HepG2 (cell line): ENCODE results near the gene EEFSEC. TPM values are rescaled to one million over a fixed set of nuclear protein-coding genes. Genes with fewer than 3 reads are reported as not detected.

Source experiments
- KAT2B ChIP-seq: fragments of 150-350 bp; IDR thresholded peaks from 2 replicates; pipeline ENCODE4 v1.6.1; 2014; ENCODE audit warnings: low read depth, low read length, borderline replicate concordance
- KLF6 ChIP-seq: IDR thresholded peaks from 2 replicates; pipeline ENCODE4 v1.8.0; 2016; ENCODE audit warnings: missing biosample characterization, missing genetic modification reagents
- TRIM24 ChIP-seq: sonication (generic); formaldehyde crosslinking; IDR thresholded peaks from 2 replicates; pipeline ENCODE4 v1.8.0; 2022; ENCODE audit warnings: mild to moderate bottlenecking, missing genetic modification reagents
- U2AF2 ChIP-seq: fragments of 200-400 bp; formaldehyde crosslinking; IDR thresholded peaks from 2 replicates; pipeline ENCODE4 v1.6.1; 2017; ENCODE audit warnings: low read depth, mild to moderate bottlenecking, low read length
- ZNF263 ChIP-seq: sonication (generic); formaldehyde crosslinking; IDR thresholded peaks from 2 replicates; pipeline ENCODE4 v1.4.0; 2020; ENCODE audit warnings: missing genetic modification reagents
- ZNF331 ChIP-seq: sonication (generic); formaldehyde crosslinking; IDR thresholded peaks from 2 replicates; pipeline ENCODE4 v1.4.0; 2020; ENCODE audit warnings: missing genetic modification reagents
- ZNF782 ChIP-seq: sonication (generic); formaldehyde crosslinking; IDR thresholded peaks from 2 replicates; pipeline ENCODE4 v1.4.0; 2020; ENCODE audit warnings: missing genetic modification reagents, mild to moderate bottlenecking, borderline replicate concordance
- polyA plus RNA-seq, 8 experiments: library from polyadenylated mRNA; depleted of rRNA in 3 of 8; stranded (reverse) in 7 of 8; unstranded in 1 of 8; fragments of >200 nt; fragmentation: Illumina TruSeq in 4 of 8; extraction: Trizol in 4 of 8; gene quantifications; 2 replicates each; pipeline versions ENCODE4 v1.2.1 to v1.2.3, GENCODE V29; 2011 to 2016; ENCODE audit warnings: low read depth in 4 of 8, missing spikeins in 1 of 8, mixed read lengths in 1 of 8; ENCODE audit not compliant: insufficient read depth in 1 of 8
- total RNA-seq, 5 experiments: library from RNA; depleted of rRNA; stranded (reverse); fragments of >200 nt; fragmentation: Illumina TruSeq; extraction: Trizol; gene quantifications; 2 replicates each; pipeline ENCODE4 v1.2.3, GENCODE V29; 2016; ENCODE audit warnings: low read depth in 1 of 5
- TF ChIP-seq, protein P1 (sequence below): IDR thresholded peaks from 2 replicates; pipeline ENCODE4 v1.6.1; 2012; ENCODE audit warnings: inconsistent platforms
- TF ChIP-seq, protein P2 (sequence below): IDR thresholded peaks from 2 replicates; pipeline ENCODE4 v1.6.1; 2018; ENCODE audit warnings: missing genetic modification reagents, mild to moderate bottlenecking, missing compliant biosample characterization
- TF ChIP-seq, protein P3 (sequence below): sonication (generic); formaldehyde crosslinking; conservative IDR thresholded peaks from 2 replicates; pipeline ENCODE4 v1.4.0; 2020; ENCODE audit warnings: missing genetic modification reagents
- TF ChIP-seq, protein P4 (sequence below), 2 experiments: sonication (generic) in 1 of 2; formaldehyde crosslinking in 1 of 2; IDR thresholded peaks; 2 replicates each; pipeline versions ENCODE4 v1.4.0 to v1.6.1; 2018 to 2020; ENCODE audit warnings: missing genetic modification reagents in 2 of 2, borderline replicate concordance in 1 of 2, low read depth in 1 of 2, mild to moderate bottlenecking in 1 of 2, missing biosample characterization in 1 of 2
- TF ChIP-seq, protein P5 (sequence below): sonication (generic); formaldehyde crosslinking; IDR thresholded peaks from 2 replicates; pipeline ENCODE4 v1.4.0; 2020; ENCODE audit warnings: missing genetic modification reagents

EEFSEC gene
- total and polyA plus RNA-seq, 2 of the 13 experiments (the other 11 are each of a cell fraction or from before 2014, with no cell fraction given), result 6.4 to 24.2 TPM

DNA sequence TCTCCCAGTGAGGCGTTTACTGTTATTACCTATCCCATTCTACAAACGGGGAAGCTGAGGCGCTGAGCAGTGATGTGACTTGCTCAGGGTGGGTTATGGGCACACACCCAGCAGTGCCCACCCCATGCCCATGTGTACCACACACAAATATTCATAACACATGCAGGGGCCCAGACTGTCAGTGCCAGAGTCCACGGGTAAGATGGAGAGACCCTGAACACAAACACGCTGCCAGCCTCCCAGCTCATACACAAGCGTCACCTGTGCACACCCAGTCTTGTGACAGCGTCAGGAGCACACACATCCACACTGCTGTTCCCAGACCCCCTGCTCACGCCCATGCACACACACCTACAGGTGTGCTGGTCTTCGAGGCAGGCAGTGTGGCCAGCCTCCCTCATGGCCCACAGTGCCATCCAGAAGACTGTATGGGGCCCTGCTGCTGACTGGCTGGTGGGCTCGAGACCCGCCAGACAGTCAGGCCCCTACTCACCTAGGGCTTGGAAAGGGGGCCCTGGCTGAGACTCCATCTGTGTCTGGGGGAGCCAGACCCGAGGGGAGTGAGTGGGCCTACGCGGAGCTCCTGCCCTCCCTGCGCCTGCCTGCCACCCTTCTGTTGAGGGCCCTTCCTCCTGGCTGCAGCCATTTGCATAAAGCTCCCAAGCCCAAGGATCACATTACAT lies 274.0 kb downstream of the EEFSEC start (continued):
- TF ChIP-seq, protein P1, sequence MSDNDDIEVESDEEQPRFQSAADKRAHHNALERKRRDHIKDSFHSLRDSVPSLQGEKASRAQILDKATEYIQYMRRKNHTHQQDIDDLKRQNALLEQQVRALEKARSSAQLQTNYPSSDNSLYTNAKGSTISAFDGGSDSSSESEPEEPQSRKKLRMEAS, result no peak
- TF ChIP-seq, protein P2, sequence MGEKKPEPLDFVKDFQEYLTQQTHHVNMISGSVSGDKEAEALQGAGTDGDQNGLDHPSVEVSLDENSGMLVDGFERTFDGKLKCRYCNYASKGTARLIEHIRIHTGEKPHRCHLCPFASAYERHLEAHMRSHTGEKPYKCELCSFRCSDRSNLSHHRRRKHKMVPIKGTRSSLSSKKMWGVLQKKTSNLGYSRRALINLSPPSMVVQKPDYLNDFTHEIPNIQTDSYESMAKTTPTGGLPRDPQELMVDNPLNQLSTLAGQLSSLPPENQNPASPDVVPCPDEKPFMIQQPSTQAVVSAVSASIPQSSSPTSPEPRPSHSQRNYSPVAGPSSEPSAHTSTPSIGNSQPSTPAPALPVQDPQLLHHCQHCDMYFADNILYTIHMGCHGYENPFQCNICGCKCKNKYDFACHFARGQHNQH, result no peak
- no peak for TF ChIP-seq TRIM24
- no peak for TF ChIP-seq U2AF2
- TF ChIP-seq, protein P3, sequence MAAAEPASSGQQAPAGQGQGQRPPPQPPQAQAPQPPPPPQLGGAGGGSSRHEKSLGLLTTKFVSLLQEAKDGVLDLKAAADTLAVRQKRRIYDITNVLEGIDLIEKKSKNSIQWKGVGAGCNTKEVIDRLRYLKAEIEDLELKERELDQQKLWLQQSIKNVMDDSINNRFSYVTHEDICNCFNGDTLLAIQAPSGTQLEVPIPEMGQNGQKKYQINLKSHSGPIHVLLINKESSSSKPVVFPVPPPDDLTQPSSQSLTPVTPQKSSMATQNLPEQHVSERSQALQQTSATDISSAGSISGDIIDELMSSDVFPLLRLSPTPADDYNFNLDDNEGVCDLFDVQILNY (CRISPR knock-in tag), result no peak
- TF ChIP-seq, protein P4, sequence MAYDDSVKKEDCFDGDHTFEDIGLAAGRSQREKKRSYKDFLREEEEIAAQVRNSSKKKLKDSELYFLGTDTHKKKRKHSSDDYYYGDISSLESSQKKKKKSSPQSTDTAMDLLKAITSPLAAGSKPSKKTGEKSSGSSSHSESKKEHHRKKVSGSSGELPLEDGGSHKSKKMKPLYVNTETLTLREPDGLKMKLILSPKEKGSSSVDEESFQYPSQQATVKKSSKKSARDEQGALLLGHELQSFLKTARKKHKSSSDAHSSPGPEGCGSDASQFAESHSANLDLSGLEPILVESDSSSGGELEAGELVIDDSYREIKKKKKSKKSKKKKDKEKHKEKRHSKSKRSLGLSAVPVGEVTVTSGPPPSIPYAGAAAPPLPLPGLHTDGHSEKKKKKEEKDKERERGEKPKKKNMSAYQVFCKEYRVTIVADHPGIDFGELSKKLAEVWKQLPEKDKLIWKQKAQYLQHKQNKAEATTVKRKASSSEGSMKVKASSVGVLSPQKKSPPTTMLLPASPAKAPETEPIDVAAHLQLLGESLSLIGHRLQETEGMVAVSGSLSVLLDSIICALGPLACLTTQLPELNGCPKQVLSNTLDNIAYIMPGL (CRISPR knock-in tag; IDR thresholded peaks at IDR 0.05; ENCODE audit: borderline replicate concordance in 1 of 2, low read depth in 1 of 2), result no peak
- no peak for TF ChIP-seq ZNF331
- TF ChIP-seq, protein P5, sequence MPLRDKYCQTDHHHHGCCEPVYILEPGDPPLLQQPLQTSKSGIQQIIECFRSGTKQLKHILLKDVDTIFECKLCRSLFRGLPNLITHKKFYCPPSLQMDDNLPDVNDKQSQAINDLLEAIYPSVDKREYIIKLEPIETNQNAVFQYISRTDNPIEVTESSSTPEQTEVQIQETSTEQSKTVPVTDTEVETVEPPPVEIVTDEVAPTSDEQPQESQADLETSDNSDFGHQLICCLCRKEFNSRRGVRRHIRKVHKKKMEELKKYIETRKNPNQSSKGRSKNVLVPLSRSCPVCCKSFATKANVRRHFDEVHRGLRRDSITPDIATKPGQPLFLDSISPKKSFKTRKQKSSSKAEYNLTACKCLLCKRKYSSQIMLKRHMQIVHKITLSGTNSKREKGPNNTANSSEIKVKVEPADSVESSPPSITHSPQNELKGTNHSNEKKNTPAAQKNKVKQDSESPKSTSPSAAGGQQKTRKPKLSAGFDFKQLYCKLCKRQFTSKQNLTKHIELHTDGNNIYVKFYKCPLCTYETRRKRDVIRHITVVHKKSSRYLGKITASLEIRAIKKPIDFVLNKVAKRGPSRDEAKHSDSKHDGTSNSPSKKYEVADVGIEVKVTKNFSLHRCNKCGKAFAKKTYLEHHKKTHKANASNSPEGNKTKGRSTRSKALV (CRISPR knock-in tag), result no peak
- no peak for TF ChIP-seq ZNF782 (CRISPR knock-in tag)
- TF ChIP-seq ZNF263 (CRISPR knock-in tag), result no peak
- no peak for TF ChIP-seq KAT2B
- TF ChIP-seq KLF6 (CRISPR knock-in tag), result no peak
- TF ChIP-seq, all 625 proteins: peak for 0
